ENCODE measurements around the gene GREM2.

- TF ChIP-seq CTCF (conservative IDR thresholded peaks at IDR 0.05; ENCODE audit: low read depth in 2 of 2) (no peak), EZH2 (IDR thresholded peaks at IDR 0.05; ENCODE audit: low read depth, unreplicated experiment) (no peak), POLR2AphosphoS5 (IDR thresholded peaks at IDR 0.05; ENCODE audit: low read depth) (no peak), ETS1 (IDR thresholded peaks at IDR 0.05) (no peak), EZH2phosphoT487 (IDR thresholded peaks at IDR 0.05; ENCODE audit: unreplicated experiment) (no peak), REST (IDR thresholded peaks at IDR 0.05; ENCODE audit: unreplicated experiment) (no peak), ZNF114 (CRISPR knock-in tag; IDR thresholded peaks at IDR 0.05) (no peak), ZNF331 (CRISPR knock-in tag; IDR thresholded peaks at IDR 0.05; ENCODE audit: low read depth) (no peak), STAT1 (IDR thresholded peaks at IDR 0.05; ENCODE audit: unreplicated experiment) (no peak), NANOG (IDR thresholded peaks at IDR 0.05; ENCODE audit: borderline replicate concordance) (no peak), CREB1 (CRISPR knock-in tag; IDR thresholded peaks at IDR 0.05; ENCODE audit: low read depth) (no peak)
These were observed 49.8 kb downstream of the GREM2 start for GRCh38 chr1:240562111-240562590.
